Islet of Langerhans (tissue), 1 donor: ENCODE data around the gene PROSER3.
"Not testable (repeated sequence)": the region's sequence is repeated elsewhere in the genome, so short reads cannot be mapped to it uniquely, and the experiment has no call there.

Source experiments
- FAIRE-seq: peaks from one replicate; lab custom pipeline; 2011; peaks lifted over from hg19 to GRCh38; lab: Jason Lieb, UNC

PROSER3 gene

DNA sequence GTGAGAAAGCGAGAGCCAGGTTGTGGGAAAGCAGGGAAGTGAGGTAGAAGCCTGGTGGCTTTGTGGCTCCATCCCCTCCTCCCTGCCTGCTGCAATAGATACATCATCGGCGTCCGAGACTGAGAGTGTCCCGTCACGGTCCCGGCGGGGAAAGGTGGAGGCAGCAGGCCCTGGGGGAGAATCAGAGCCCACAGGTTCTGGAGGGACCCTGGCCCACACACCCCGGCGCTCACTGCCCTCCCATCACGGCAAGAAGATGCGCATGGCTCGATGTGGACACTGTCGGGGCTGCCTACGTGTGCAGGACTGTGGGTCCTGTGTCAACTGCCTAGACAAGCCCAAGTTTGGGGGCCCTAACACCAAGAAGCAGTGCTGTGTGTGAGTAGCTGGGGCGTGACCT lies 35.1 kb upstream of the PROSER3 start:
- FAIRE-seq = no peak

DNA sequence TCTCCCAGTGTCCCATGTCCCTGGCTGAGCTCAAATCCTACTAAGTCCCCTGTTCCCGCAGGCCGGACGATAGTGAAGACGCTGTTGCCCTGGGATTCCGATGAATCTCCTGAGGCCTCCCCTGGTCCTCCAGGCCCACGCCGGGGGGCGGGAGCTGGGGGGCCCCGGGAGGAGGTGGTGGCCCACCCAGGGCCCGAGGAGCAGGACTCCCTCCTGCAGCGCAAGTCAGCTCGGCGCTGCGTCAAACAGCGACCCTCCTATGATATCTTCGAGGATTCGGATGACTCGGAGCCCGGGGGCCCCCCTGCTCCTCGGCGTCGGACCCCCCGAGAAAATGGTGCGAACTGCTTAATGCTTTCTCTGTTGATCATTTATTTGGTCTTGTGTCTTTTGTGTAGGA lies 34.3 kb upstream of the PROSER3 start:
- FAIRE-seq = no peak

DNA sequence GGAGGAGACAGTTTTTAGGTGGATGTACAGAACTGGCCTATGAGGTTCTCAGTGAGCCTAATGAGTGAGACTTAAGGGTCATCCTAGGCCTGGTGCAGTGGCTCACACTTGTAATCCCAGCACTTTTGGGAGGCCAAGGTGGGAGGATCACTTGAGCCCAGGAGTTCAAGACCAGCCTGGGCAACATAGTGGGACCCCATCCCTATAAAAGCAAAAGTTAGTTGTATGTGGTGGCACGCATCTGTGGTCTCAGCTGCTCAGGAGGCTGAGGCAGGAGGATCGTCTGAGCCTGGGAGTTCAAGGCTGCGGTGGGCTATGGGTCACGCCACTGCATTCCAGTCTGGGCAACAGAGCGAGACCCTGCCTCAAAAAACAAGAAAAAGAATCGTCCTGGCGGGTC lies 33.8 kb upstream of the PROSER3 start:
- FAIRE-seq = not testable (repeated sequence)

DNA sequence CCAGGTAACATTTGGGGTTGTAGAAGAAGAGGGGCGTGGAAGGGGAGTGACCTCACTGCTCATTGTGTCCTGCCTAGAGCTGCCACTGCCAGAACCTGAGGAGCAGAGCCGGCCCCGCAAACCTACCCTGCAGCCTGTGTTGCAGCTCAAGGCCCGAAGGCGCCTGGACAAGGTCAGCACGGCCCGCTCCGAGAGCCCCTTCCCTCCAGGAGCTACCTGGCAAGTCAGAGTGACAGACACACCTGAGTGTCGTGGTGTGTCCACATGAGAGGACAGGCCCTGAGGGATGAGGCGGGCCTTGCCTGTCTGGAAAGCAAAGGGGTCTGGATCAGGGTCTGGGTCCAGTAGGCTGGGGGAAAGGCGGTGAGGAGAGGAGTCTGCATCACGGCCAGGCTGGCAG lies 33.4 kb upstream of the PROSER3 start:
- FAIRE-seq = no peak

DNA sequence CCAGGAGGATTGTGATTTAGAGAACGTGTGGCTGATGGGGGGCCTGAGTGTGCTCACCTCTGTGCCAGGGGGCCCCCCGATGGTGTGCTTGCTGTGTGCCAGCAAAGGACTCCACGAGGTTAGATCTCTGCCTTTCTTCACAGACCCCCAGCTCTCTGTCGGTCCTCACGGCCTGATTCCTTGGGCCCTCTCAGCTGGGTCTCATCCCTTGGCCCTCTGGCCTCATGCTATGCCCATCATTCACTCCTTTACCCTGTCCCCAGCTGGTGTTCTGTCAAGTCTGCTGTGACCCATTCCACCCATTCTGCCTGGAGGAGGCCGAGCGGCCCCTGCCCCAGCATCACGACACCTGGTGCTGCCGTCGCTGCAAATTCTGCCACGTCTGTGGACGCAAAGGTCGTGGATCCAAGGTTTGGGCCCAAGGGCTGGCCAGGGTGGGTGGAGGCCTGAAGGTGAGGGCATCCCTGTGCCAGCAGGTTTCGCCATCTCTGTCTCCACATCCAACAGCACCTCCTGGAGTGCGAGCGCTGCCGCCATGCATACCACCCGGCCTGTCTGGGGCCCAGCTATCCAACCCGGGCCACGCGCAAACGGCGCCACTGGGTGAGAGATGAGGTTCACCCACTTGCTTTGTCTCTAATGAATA lies 32.6 kb upstream of the PROSER3 start:
- FAIRE-seq = no peak

DNA sequence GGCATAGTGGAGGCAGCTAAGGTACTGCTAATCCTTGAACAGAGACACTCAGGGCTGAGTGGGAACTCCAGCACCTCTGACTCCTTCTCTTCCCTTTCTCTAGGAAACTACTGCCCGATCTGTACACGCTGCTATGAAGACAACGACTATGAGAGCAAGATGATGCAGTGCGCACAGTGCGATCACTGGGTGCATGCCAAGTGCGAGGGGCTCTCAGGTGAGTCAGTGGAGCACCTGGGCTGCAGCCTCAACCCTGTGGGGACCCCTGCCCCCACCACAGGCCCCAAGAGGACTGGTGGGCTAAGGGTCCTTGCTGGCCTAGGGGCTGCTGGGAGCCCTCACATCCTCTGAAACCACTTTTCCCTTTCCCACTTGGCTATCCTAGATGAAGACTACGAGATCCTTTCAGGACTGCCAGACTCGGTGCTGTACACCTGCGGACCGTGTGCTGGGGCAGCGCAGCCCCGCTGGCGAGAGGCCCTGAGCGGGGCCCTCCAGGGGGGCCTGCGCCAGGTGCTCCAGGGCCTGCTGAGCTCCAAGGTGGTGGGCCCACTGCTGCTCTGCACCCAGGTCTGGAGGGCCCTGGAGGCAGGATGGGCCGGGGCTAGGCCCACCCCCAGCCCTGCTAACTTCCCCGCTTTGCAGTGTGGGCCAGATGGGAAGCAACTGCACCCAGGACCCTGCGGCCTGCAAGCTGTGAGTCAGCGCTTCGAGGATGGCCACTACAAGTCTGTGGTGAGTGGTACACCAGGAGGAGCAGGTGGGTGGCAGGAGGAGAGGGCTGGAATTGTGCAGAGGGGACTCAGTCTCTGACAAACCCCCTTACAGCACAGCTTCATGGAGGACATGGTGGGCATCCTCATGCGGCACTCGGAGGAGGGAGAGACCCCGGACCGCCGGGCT lies 30.7 kb upstream of the PROSER3 start:
- no peak for FAIRE-seq

DNA sequence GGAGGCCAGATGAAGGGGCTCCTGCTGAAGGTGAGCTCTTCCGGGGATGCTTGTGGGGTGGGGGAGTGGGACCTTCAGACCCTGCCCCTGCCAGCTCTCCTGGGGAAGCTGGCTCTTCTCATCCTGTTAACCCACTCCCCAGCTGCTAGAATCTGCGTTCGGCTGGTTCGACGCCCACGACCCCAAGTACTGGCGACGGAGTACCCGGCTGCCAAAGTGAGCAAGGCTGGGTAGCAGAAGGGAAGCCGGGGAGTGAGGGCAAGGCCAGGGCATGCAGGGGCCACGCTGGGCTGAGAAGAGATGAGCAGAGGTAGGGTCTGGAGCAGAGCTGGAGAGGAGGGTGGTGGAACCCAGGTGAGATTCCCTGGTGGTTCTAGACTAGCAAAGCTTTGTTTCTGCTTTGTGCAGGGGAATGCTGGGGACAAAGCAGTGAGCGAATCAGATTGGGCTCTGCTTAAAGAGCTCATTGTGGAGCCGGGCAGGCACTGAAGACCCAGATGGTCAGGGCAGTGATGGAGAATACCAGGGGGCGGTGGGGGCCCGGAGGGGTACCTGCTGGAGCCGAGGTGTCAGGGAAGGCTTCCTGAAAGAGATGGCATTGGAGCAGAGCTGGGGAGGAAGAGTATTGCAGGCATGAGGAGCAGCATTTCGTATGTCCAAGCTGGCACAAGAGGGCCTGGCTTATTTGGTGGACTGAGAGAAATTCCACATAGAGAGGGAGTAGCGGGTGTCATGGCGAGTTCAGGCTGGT lies 29.8 kb upstream of the PROSER3 start:
- no peak for FAIRE-seq

DNA sequence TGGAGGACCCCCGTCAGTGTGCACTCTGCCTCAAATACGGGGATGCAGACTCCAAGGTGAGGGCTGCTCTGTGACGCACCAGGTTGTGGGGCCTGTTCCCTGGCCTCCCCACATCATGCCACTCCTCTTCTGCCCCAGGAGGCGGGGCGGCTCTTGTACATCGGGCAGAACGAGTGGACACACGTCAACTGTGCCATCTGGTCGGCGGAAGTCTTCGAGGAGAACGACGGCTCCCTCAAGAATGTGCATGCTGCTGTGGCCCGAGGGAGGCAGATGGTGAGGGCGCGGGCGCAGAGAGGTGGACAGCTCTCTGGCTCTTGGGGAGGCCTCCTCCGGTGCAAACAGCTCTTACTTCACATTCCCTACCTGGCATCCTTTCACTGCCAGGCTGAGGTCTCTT lies 29.0 kb upstream of the PROSER3 start:
- no peak for FAIRE-seq

DNA sequence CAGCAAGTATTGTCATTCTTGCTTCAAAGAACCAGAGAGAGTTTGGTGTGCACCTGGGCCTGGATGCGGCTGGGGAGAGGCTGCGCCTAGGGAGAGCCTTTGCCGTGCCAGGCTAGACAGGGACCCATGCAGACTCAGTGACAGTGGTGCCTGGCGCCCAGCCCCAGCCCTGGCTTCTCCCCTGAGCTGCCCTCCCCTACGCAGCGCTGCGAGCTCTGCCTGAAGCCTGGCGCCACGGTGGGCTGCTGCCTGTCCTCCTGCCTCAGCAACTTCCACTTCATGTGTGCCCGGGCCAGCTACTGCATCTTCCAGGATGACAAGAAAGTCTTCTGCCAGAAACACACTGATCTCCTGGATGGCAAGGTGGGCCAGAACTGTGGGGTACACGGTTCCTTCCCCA lies 28.2 kb upstream of the PROSER3 start:
- FAIRE-seq = no peak

DNA sequence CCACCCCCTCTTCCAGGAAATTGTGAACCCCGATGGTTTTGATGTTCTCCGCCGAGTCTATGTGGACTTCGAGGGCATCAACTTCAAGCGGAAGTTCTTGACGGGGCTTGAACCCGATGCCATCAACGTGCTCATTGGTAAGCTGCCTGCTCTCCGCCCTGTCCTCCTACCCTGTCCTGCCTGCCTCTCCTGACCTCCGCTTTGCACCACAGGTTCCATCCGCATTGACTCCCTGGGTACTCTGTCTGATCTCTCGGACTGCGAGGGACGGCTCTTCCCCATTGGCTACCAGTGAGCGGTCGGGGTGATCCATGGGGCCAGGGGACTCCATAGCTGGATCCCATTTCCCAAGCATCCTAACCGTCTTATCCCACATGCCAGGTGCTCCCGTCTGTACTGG lies 27.6 kb upstream of the PROSER3 start:
- FAIRE-seq = no peak

DNA sequence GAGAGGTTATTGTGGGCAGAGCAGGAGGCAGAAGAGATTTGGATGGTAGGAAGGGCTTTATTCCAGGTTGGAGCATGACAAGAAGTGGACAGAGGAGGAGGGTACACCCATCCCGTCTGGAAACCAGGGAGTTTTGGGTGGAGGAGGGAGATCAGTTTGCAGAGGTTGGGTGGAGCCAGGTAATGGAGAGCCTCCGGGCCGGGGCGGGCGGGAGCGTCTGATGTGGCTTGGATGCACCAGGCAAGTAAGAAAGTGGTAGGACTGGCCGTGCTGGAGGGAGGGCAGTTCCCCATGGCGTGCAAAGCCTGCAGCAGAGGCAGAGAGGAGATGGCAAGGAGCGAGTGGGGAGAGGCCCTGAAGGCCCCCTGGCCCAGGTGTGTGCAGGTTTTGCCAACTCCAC lies 26.6 kb upstream of the PROSER3 start:
- FAIRE-seq = no peak

DNA sequence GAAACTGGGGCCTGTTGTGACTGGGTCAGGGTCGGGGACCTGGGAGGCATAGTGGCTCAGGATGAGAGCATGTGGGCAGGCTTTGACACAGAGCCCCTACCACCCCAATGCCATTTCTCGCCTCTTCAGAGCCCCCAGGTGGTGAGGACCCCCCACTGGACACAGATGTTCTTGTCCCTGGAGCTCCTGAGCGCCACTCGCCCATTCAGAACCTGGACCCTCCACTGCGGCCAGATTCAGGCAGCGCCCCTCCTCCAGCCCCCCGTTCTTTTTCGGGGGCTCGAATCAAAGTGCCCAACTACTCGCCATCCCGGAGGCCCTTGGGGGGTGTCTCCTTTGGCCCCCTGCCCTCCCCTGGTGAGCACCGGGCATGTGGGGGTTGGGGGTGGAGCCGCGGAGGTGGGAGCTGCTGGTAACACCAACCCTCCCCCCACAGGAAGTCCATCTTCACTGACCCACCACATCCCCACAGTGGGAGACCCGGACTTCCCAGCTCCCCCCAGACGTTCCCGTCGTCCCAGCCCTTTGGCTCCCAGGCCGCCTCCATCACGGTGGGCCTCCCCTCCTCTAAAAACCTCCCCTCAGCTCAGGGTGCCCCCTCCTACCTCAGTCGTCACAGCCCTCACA lies 26.1 kb upstream of the PROSER3 start:
- no peak for FAIRE-seq

DNA sequence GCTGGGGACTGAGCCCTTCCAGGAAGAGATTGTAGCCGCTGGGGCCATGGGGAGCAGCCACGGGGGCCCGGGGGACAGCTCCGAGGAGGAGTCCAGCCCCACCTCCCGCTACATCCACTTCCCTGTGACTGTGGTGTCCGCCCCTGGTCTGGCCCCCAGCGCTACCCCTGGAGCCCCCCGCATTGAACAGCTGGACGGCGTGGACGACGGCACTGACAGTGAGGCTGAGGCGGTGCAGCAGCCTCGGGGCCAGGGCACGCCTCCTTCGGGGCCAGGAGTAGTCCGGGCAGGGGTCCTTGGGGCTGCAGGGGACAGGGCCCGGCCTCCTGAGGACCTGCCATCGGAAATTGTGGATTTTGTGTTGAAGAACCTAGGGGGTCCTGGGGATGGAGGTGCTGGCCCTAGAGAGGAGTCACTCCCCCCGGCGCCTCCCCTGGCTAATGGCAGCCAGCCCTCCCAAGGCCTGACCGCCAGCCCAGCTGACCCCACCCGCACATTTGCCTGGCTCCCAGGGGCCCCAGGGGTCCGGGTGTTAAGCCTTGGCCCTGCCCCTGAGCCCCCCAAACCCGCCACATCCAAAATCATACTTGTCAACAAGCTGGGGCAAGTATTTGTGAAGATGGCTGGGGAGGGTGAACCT lies 25.3 kb upstream of the PROSER3 start:
- no peak for FAIRE-seq

DNA sequence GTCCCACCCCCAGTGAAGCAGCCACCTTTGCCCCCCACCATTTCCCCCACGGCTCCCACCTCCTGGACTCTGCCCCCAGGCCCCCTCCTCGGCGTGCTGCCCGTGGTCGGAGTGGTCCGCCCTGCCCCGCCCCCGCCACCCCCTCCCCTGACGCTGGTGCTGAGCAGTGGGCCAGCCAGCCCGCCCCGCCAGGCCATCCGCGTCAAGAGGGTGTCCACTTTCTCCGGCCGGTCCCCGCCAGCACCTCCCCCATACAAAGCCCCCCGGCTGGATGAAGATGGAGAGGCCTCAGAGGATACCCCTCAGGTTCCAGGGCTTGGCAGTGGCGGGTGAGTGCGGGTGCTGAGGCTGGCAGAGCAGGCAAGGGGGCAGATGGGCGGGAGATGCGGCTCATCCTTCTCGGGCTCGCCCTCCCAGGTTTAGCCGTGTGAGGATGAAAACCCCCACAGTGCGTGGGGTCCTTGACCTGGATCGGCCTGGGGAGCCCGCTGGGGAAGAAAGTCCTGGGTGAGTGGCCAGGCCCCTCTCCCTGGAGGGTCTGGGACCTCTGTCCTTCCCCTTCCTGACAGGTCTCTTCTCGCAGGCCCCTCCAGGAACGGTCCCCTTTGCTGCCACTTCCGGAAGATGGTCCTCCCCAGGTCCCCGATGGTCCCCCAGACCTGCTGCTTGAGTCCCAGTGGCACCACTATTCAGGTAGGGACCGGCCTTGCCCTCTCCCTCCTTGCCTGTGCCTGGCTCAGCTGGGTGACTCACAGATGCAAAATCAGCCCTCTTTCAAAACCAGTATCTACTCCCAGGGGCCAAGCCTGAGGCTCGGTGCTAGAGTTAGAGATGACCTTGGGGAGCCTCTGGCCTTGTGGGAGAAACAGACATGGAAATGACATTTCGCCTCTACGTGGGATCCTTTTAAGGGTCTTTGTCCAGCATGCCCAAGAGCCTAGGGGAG lies 24.5 kb upstream of the PROSER3 start:
- no peak for FAIRE-seq

DNA sequence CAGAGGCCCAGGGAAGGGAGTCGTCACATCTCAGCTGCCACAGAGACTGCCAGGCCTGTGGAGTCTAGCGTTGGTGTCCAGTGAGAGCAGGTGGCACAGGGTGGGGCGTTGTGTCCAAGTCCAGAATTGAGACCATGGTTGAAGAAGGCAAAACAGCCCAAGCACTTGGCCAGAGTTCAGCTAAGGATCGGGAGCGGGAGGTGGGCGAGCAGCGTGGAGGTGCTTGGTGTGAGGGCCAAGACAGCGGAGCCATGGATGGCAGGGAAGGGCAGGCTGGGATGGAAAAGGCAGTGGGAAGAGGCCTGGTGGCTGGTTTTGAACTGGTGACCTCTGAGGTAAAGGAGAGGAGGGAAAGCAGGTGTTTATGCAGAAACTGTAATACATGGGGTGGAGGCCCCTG lies 23.7 kb upstream of the PROSER3 start:
- FAIRE-seq = no peak

DNA sequence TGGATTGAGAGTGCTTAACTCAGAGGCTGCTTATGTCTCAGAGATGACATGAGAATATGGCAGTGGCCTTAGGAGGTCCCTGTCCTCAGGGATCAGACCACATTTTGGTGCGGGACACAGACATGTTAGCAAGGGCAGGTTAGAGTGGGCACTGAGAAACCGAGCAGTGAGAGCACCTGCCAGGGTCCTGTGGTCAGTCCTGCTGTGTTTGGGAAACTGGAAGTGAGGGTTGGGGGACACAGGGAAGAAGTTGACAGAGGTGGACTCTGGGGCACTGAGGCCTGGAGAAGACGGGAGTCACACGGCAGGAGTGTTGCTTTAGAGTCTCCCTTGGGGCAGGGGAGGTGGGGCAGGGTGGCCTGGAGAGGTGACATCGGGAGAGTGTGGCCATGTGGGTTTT lies 23.1 kb upstream of the PROSER3 start:
- FAIRE-seq = no peak

DNA sequence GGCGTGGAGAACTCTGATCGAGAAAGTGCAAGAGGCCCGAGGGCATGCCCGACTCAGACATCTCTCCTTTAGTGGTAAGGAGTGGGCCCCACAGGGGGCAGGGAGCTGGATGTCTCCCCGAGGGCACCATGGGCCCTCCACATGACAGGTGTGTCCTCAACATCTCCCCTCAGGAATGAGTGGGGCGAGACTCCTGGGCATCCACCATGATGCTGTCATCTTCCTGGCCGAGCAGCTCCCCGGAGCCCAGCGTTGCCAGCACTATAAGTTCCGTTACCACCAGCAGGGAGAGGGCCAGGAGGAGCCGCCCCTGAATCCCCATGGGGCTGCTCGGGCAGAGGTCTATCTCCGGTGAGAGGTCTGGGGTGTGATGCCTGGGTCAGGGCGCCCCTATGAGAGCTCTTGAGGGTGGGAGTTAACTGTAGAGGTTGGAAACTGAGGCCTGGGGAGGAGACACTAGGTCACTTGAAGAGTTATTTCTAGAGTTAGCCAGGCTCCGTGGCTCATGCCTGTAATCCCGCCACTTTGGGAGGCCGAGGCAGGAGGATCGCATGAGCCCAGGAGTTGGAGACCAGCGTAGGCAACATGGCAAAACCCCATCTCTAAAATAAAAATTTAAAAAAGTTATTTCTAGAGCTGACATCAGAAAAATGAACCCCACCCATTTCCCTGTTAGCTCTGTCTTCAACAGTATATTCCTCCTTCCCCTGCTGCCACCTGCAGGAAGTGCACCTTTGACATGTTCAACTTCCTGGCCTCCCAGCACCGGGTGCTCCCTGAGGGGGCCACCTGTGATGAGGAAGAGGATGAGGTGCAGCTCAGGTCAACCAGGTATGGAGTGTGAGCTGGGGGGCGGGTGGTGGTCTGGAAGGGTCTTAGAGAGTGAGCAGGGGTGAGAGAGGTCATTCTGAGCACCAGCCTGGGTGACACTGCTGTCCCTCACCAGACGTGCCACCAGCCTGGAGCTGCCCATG lies 20.8 kb upstream of the PROSER3 start:
- no peak for FAIRE-seq

DNA sequence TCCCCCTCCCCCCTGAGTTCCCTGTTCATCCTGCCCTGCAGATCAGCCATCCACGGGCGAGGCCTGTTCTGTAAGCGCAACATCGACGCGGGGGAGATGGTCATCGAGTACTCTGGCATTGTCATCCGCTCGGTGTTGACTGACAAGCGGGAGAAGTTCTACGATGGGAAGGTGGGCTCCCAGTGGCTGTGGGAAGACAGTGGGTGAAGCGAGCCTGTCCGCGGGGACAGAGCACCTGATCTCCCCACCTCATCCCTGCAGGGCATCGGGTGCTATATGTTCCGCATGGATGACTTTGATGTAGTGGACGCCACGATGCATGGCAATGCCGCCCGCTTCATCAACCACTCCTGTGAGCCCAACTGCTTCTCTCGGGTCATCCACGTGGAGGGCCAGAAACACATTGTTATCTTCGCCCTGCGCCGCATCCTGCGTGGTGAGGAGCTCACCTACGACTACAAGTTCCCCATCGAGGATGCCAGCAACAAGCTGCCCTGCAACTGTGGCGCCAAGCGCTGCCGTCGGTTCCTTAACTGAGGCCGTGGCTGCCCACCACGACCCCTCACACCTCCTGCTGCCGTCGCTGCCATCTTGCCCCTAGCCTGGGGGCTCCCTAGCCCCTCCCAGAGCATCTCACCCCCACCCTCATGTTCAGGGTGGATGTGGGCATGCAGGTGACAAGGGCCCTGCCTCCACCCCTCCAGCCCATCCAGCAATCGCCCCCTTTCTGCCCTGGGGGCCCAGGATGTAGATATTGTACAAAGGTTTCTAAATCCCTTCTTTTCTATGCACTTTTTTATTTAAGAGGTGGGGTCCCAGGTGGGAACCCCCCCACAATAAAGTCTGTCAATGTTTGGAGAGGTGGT lies 19.7 kb upstream of the PROSER3 start:
- no peak for FAIRE-seq

DNA sequence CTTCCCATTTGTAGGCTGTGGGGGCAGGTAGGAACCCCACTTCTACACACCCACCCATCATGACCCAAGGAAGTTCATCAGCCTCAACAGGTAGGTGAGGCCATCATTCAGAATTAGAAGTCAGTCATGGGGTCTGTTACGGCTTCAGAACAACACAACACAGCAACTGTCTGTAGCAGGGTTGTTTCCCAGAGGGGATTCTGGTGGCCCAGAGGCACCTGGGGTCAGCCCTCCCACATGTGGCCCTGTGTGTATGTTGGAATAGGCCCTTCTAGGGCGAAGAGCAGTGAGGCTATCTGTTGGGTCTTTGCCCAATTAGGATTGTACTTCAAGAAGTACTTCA lies 19.1 kb upstream of the PROSER3 start:
- no peak for FAIRE-seq
